ENCODE measurements around the gene ORMDL2. TPM values are rescaled to one million over a fixed set of nuclear protein-coding genes. Genes with fewer than 3 reads are reported as not detected.
"Not testable (repeated sequence)": the region's sequence is repeated elsewhere in the genome, so short reads cannot be mapped to it uniquely, and the experiment has no call there.

ORMDL2 gene
- total and polyA plus RNA-seq, 7 donors = 12.6 to 68.2 (median 21.6) TPM

- no peaks in the 10 kb centered on the region for H3K4me1 ChIP-seq
- peaks cover 7% of the 10 kb centered on the region for H3K9me3 ChIP-seq
- H3K4me3 ChIP-seq = no peak overlapping the region
- no peak for ATAC-seq
- TF ChIP-seq CTCF (IDR thresholded peaks at IDR 0.05) = no peak
- DNase-seq = no peak
- intact Hi-C loops (cut with DNase I) = no loop called here
- no peaks in the 10 kb centered on the region for H3K36me3 ChIP-seq (ENCODE audit: insufficient read depth in 1 of 2, low read depth in 1 of 2)
- H3K27me3 ChIP-seq (ENCODE audit: insufficient read depth in 3 of 3, low read length in 2 of 3) = no peaks in the 10 kb centered on the region
- H3K27ac ChIP-seq = no peak overlapping the region
These were observed 44.4 kb downstream of the ORMDL2 start for GRCh38 chr12:55862286-55862685.

GRCh38 chr12:55862931-55863330, 45.1 kb downstream of the ORMDL2 start:
- WGBS, 3 donors = 94 to 96% (median 95%) methylated on average over 13 of the region's 13 CpGs
- H3K4me3 ChIP-seq; H3K9me3 ChIP-seq; DNase-seq; H3K27me3 ChIP-seq (ENCODE audit: insufficient read depth in 3 of 3, low read length in 2 of 3); intact Hi-C loops (cut with DNase I); H3K4me1 ChIP-seq; H3K27ac ChIP-seq; H3K36me3 ChIP-seq (ENCODE audit: insufficient read depth in 1 of 2, low read depth in 1 of 2); ATAC-seq: not testable (repeated sequence)

- H3K36me3 ChIP-seq (ENCODE audit: insufficient read depth in 1 of 2, low read depth in 1 of 2) = no peaks in the 10 kb centered on the region
- peaks cover 7% of the 10 kb centered on the region for H3K9me3 ChIP-seq
- DNase-seq (no peak), ATAC-seq (no peak)
- no peak for TF ChIP-seq CTCF (IDR thresholded peaks at IDR 0.05)
- no peak overlapping the region for H3K27ac ChIP-seq
- no peak overlapping the region for H3K4me3 ChIP-seq
- no peaks in the 10 kb centered on the region for H3K27me3 ChIP-seq (ENCODE audit: insufficient read depth in 3 of 3, low read length in 2 of 3)
- H3K4me1 ChIP-seq = no peaks in the 10 kb centered on the region
- intact Hi-C loops (cut with DNase I) = no loop called here
- WGBS, 3 donors = 89 to 95% (median 92%) methylated on average over 2 of the region's 2 CpGs
These were observed 47.5 kb downstream of the ORMDL2 start for GRCh38 chr12:55865327-55865726.

- WGBS, 3 donors = 95 to 99% (median 97%) methylated on average over 3 of the region's 3 CpGs
- H3K4me1 ChIP-seq; intact Hi-C loops (cut with DNase I); H3K36me3 ChIP-seq (ENCODE audit: insufficient read depth in 1 of 2, low read depth in 1 of 2); H3K27me3 ChIP-seq (ENCODE audit: insufficient read depth in 3 of 3, low read length in 2 of 3); H3K9me3 ChIP-seq; DNase-seq; ATAC-seq; H3K27ac ChIP-seq; H3K4me3 ChIP-seq: not testable (repeated sequence)
These were observed 48.7 kb downstream of the ORMDL2 start for GRCh38 chr12:55866454-55867004.

Other genes starting within 250 kb of the ORMDL2 start
- not detected for gene OR2AP1, start 245.6 kb upstream of the ORMDL2 start, total RNA-seq
- gene OR2AP1, start 245.6 kb upstream of the ORMDL2 start, polyA plus RNA-seq = not detected
- not detected for gene OR10P1, start 181.1 kb upstream of the ORMDL2 start, total RNA-seq
- gene OR10P1, start 181.1 kb upstream of the ORMDL2 start, polyA plus RNA-seq = not detected
- 100 to 1,000 TPM; 297 to 433 (median 350) TPM for gene ITGA7, start 110.1 kb upstream of the ORMDL2 start, total RNA-seq
- 100 to 1,000 TPM in 2 of 3 donors, 10 to 100 TPM in 1; 51.8 to 254 (median 152) TPM for gene ITGA7, start 110.1 kb upstream of the ORMDL2 start, polyA plus RNA-seq
- 100 to 1,000 TPM; 127 to 193 (median 165) TPM for gene BLOC1S1, start 102.0 kb upstream of the ORMDL2 start, total RNA-seq
- gene BLOC1S1, start 102.0 kb upstream of the ORMDL2 start, polyA plus RNA-seq = 100 to 1,000 TPM; 185 to 260 (median 228) TPM
- 10 to 100 TPM; 11.4 to 25.4 (median 16.0) TPM for gene RDH5, start 97.6 kb upstream of the ORMDL2 start, total RNA-seq
- gene RDH5, start 97.6 kb upstream of the ORMDL2 start, polyA plus RNA-seq = 10 to 100 TPM in 2 of 3 donors, 1 to 10 TPM in 1; 7.0 to 14.0 (median 11.9) TPM
- 1,000 to 10,000 TPM in 2 of 4 donors, 100 to 1,000 TPM in 2; 592 to 1,401 (median 983) TPM for gene CD63, start 89.0 kb upstream of the ORMDL2 start, total RNA-seq
- 1,000 to 10,000 TPM; 1,147 to 2,407 (median 1,257) TPM for gene CD63, start 89.0 kb upstream of the ORMDL2 start, polyA plus RNA-seq
- gene GDF11, start 74.9 kb upstream of the ORMDL2 start, total RNA-seq = 1 to 10 TPM in 3 of 4 donors, under 1 TPM in 1; 0.88 to 4.8 (median 1.4) TPM
- gene GDF11, start 74.9 kb upstream of the ORMDL2 start, polyA plus RNA-seq = 1 to 10 TPM in 2 of 3 donors, under 1 TPM in 1; 0.34 to 3.7 (median 2.3) TPM
- gene SARNP, start 317 bp upstream of the ORMDL2 start, total RNA-seq = 10 to 100 TPM; 38.3 to 52.6 (median 43.0) TPM
- 10 to 100 TPM; 72.6 to 98.0 (median 81.5) TPM for gene SARNP, start 317 bp upstream of the ORMDL2 start, polyA plus RNA-seq
- gene DNAJC14, start 11.5 kb downstream of the ORMDL2 start, total RNA-seq = 10 to 100 TPM; 10.8 to 15.5 (median 12.6) TPM
- 10 to 100 TPM; 10.5 to 23.8 (median 20.1) TPM for gene DNAJC14, start 11.5 kb downstream of the ORMDL2 start, polyA plus RNA-seq
- gene MMP19, start 24.9 kb downstream of the ORMDL2 start, total RNA-seq = 1 to 10 TPM; 1.4 to 2.8 (median 1.8) TPM
- 1 to 10 TPM in 2 of 3 donors, under 1 TPM in 1; 0.66 to 4.1 (median 1.1) TPM for gene MMP19, start 24.9 kb downstream of the ORMDL2 start, polyA plus RNA-seq
- gene PYM1, start 109.9 kb downstream of the ORMDL2 start, total RNA-seq = 10 to 100 TPM; 14.6 to 20.6 (median 18.0) TPM
- 10 to 100 TPM; 19.0 to 39.8 (median 26.1) TPM for gene PYM1, start 109.9 kb downstream of the ORMDL2 start, polyA plus RNA-seq
- 1 to 10 TPM; 4.3 to 5.4 (median 4.9) TPM for gene DGKA, start 113.1 kb downstream of the ORMDL2 start, total RNA-seq
- gene DGKA, start 113.1 kb downstream of the ORMDL2 start, polyA plus RNA-seq = 1 to 10 TPM; 2.0 to 2.6 (median 2.0) TPM
- gene PMEL, start 148.0 kb downstream of the ORMDL2 start, total RNA-seq = under 1 TPM in 1 of 4 donors, not detected in 3; 0.37 TPM
- gene PMEL, start 148.0 kb downstream of the ORMDL2 start, polyA plus RNA-seq = under 1 TPM; 0.14 to 0.23 (median 0.20) TPM
- gene CDK2, start 148.8 kb downstream of the ORMDL2 start, total RNA-seq = 10 to 100 TPM in 1 of 4 donors, 1 to 10 TPM in 3; 6.3 to 12.0 (median 7.9) TPM
- gene CDK2, start 148.8 kb downstream of the ORMDL2 start, polyA plus RNA-seq = 10 to 100 TPM in 2 of 3 donors, 1 to 10 TPM in 1; 5.1 to 13.9 (median 10.2) TPM
- gene RAB5B, start 156.0 kb downstream of the ORMDL2 start, total RNA-seq = 100 to 1,000 TPM in 2 of 4 donors, 10 to 100 TPM in 2; 92.8 to 107 (median 103) TPM
- gene RAB5B, start 156.0 kb downstream of the ORMDL2 start, polyA plus RNA-seq = 10 to 100 TPM; 36.8 to 83.6 (median 52.1) TPM
- 10 to 100 TPM; 12.1 to 24.6 (median 15.6) TPM for gene SUOX, start 179.2 kb downstream of the ORMDL2 start, total RNA-seq
- gene SUOX, start 179.2 kb downstream of the ORMDL2 start, polyA plus RNA-seq = 10 to 100 TPM; 13.8 to 25.5 (median 15.5) TPM
- 1 to 10 TPM; 5.9 to 8.2 (median 8.1) TPM for gene IKZF4, start 203.0 kb downstream of the ORMDL2 start, total RNA-seq
- gene IKZF4, start 203.0 kb downstream of the ORMDL2 start, polyA plus RNA-seq = 1 to 10 TPM; 1.6 to 5.2 (median 2.3) TPM
- gene RPS26, start 223.9 kb downstream of the ORMDL2 start, total RNA-seq = 10 to 100 TPM; 16.6 to 49.8 (median 23.6) TPM
- gene RPS26, start 223.9 kb downstream of the ORMDL2 start, polyA plus RNA-seq = 1,000 to 10,000 TPM in 1 of 3 donors, 100 to 1,000 TPM in 2; 712 to 1,360 (median 853) TPM

All from psoas muscle (tissue), 8 donors.